GM18505 (cell line): ENCODE results near the gene TAT.
A peak's percentile ranks its signal among the peaks of the same experiment; 100 is the strongest.
"Not testable (repeated sequence)": the region's sequence is repeated elsewhere in the genome, so short reads cannot be mapped to it uniquely, and the experiment has no call there.

ENCODE experiments used
- ATAC-seq: cut with Tn5 transposase; IDR thresholded peaks from one replicate; pipeline ENCODE4 v1.9.1; 2021; ENCODE audit not compliant: unreplicated experiment
- POLR2A ChIP-seq: IDR thresholded peaks from 4 replicates; pipeline ENCODE4 v1.6.1; 2011; ENCODE audit warnings: borderline replicate concordance; ENCODE audit not compliant: insufficient read depth, insufficient read length; ENCODE audit errors: extremely low read depth

Gene TAT

GRCh38 chr16:71565812-71566700 lies 10.8 kb downstream of the TAT start:
- ATAC-seq: no peak

DNA sequence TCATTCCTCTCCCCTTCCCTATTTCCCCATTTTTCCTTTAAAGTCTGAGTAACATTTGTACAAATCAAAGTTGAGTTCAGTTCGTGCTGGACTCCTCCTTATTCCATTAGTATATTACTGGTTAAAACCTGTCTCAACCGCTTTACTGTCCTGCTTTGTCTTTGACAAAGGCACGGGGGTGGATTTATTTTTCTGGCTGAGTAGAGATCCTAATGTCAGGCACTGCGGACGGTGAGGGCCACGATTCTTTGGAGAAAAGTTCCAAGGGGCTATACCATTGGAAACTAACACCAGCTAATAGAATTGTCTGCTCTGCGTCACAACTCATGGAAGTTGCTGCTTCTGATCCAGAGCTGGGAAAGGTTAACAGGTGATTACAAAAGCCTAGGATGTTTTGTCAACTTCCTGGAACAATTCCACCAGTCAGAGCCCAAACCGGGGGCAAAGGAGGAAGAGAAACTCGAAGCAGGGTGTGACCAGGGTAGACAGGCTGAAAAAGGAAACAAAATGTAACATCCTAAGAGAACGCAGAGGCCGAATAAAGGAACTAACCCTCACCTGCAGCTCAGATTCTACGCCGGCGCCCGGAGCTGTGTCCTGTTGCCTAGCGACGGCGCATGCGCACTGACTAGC lies 12.4 kb downstream of the TAT start:
- ATAC-seq: peak; percentile 87
- no peak for TF ChIP-seq POLR2A

More at GRCh38 chr16:71565812-71566700, 10.8 kb downstream of the TAT start:
- no peak for TF ChIP-seq POLR2A

DNA sequence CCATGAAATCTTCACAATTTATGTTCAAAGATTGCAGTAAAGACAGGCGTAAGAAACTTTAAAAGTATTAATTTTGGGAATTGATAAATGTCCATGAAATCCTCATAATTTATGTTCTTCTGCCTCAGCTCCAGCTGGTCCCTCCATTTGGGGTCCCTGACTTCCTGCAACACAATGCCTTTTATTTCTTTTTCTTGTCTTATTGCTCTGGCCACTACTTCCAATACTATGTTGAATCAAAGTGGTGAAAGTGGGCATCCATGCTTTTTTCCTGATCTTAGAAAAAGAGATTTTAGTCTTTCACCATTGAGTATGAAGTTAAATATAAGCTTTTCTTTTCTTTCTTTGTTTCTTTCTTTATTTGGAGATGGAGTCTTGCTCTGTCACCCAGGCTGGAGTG lies 14.3 kb downstream of the TAT start:
- no peak for ATAC-seq
- TF ChIP-seq POLR2A: no peak

DNA sequence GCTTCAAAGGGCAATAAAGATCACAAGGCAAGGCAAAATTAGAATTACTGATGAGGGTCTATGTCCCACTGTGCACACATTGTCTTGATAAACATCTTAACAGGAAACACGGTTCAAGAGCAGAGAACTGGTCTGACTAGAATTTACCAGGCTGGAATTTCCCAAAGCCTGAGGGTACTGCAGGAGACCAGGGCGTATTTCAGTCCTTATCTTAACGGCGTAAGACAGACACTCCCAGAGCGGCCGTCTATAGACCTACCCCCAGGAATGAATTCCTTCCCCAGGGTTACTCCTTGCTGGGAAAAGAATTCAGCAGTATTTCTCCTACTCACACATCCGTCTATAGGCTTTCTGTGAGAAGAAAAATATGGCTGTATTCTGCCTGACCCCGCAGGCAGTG lies 15.0 kb downstream of the TAT start:
- not testable (repeated sequence) for ATAC-seq

- ATAC-seq: no peak
- TF ChIP-seq POLR2A: no peak
Observed at GRCh38 chr16:71559855-71560254, 17.0 kb downstream of the TAT start.

DNA sequence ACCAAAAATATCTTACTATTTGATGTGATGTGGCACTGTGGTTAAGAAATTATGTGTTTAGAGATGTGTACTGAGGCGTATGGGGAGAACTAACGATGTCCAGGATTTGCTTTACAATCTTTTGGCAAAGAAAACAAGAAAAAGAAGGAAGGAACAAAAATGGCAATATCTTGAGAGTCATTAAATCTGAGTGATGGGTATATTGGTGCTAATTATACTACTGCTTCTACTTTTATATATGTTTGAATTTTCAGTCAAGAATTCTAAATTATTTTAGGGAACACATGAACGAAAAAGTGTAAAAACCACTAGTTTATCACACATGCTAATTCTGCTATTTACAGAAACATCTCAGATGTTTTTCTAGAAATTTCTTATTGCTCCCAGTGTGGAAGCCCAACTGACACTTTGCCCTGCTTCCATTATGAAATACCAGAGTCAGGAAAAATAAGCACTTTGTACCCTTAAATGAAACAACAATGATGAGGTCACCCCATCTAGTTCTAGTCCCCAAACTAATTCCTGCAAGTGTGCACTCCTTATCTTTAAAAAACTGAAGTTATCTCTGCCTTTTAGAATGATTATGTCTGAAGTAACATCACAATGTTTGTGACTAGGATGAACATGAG lies 18.8 kb downstream of the TAT start:
- TF ChIP-seq POLR2A: no peak
- no peak for ATAC-seq

GRCh38 chr16:71557299-71557698 lies 19.6 kb downstream of the TAT start:
- TF ChIP-seq POLR2A: no peak
- no peak for ATAC-seq

- no peak for TF ChIP-seq POLR2A
- ATAC-seq: no peak
Observed at GRCh38 chr16:71555230-71555891, 21.5 kb downstream of the TAT start.

GRCh38 chr16:71552698-71553503 lies 24.0 kb downstream of the TAT start:
- TF ChIP-seq POLR2A: no peak
- ATAC-seq: no peak

GRCh38 chr16:71547168-71547567 lies 29.7 kb downstream of the TAT start:
- TF ChIP-seq POLR2A: no peak
- ATAC-seq: no peak

GRCh38 chr16:71542377-71542776 lies 34.5 kb downstream of the TAT start:
- no peak for TF ChIP-seq POLR2A
- no peak for ATAC-seq

DNA sequence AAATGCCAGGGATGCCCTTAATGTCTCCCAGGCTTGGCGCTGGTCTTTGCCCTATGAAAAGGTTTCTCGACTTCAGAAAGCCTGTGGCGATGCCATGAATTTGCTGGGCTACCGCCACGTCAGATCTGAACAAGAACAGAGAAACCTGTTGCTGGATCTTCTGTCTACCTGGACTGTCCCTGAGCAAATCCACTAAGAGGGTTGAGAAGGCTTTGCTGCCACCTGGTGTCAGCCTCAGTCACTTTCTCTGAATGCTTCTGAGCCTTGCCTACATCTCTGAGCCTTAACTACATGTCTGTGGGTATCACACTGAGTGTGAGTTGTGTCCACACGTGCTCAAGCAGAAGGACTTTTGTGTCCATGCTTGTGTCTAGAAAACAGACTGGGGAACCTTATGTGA lies 39.2 kb downstream of the TAT start:
- TF ChIP-seq POLR2A: no peak

More for the DNA sequence above, 39.2 kb downstream of the TAT start:
- ATAC-seq: no peak
